Karpas-422 (cell line): Measurements from ENCODE around the gene AP2A2. TPM values are rescaled to one million over a fixed set of nuclear protein-coding genes. Genes with fewer than 3 reads are reported as not detected.

Source experiments
- DNase-seq: peaks from one replicate; pipeline ENCODE4 v3.0.0-alpha.2; 2015
- H2AFZ ChIP-seq: fragments of 200-600 bp; sonication (generic); 2 replicates; pipeline ENCODE4 v1.6.1; 2014; ENCODE audit warnings: antibody characterized with exemption, low read length, mixed read lengths
- H3K27ac ChIP-seq: fragments of 200-600 bp; sonication (generic); 2 replicates; pipeline ENCODE4 v1.5.1; 2014; ENCODE audit warnings: mild to moderate bottlenecking, low read length, moderate library complexity
- H3K27me3 ChIP-seq: fragments of 200-600 bp; sonication (generic); 2 replicates; pipeline ENCODE4 v1.6.1; 2014; ENCODE audit warnings: low read length, mixed read lengths
- H3K36me3 ChIP-seq: fragments of 200-600 bp; sonication (generic); 2 replicates; pipeline ENCODE4 v1.6.1; 2014; ENCODE audit warnings: low read length, mixed read lengths; ENCODE audit not compliant: insufficient read depth
- H3K4me1 ChIP-seq: fragments of 200-600 bp; sonication (generic); 2 replicates; pipeline ENCODE4 v1.6.1; 2014; ENCODE audit warnings: mild to moderate bottlenecking, low read length, mixed read lengths
- H3K4me2 ChIP-seq: fragments of 200-600 bp; sonication (generic); 2 replicates; pipeline ENCODE4 v1.6.1; 2014; ENCODE audit warnings: low read length, low read depth, mild to moderate bottlenecking; ENCODE audit not compliant: poor library complexity, severe bottlenecking
- H3K4me3 ChIP-seq: fragments of 200-600 bp; sonication (generic); 2 replicates; pipeline ENCODE4 v1.5.1; 2014; ENCODE audit warnings: mild to moderate bottlenecking, antibody characterized with exemption, low read length, mixed read lengths
- H3K79me2 ChIP-seq: fragments of 200-600 bp; sonication (generic); 2 replicates; pipeline ENCODE4 v1.6.1; 2014; ENCODE audit warnings: mild to moderate bottlenecking, low read length, mixed read lengths
- H3K9ac ChIP-seq: fragments of 200-600 bp; sonication (generic); 2 replicates; pipeline ENCODE4 v1.6.0; 2014; ENCODE audit warnings: low read length
- H3K9me2 ChIP-seq: fragments of 200-600 bp; sonication (generic), shearing (Covaris generic); replicated peaks from 2 replicates; pipeline ENCODE4 v1.6.0; 2014; ENCODE audit warnings: mild to moderate bottlenecking, low read length, moderate library complexity; ENCODE audit not compliant: insufficient read depth
- H3K9me3 ChIP-seq: fragments of 300-700, 200-600 bp; sonication (generic); 2 replicates; pipeline ENCODE4 v1.6.1; 2014; ENCODE audit warnings: low read length, mixed read lengths
- H4K20me1 ChIP-seq: fragments of 200-600 bp; sonication (generic); 2 replicates; pipeline ENCODE4 v1.6.1; 2014; ENCODE audit warnings: mild to moderate bottlenecking, antibody characterized with exemption, low read length, low read depth; ENCODE audit not compliant: insufficient read depth
- total RNA-seq: library from RNA; depleted of rRNA; stranded (reverse); fragments of >200 nt; shearing (Covaris generic); gene quantifications from 2 replicates; pipeline ENCODE4 v1.2.3, GENCODE V29; 2014; ENCODE audit warnings: low replicate concordance

The AP2A2 gene
- total RNA-seq, 1 experiment from 2014 or later = 34.6 TPM

DNA sequence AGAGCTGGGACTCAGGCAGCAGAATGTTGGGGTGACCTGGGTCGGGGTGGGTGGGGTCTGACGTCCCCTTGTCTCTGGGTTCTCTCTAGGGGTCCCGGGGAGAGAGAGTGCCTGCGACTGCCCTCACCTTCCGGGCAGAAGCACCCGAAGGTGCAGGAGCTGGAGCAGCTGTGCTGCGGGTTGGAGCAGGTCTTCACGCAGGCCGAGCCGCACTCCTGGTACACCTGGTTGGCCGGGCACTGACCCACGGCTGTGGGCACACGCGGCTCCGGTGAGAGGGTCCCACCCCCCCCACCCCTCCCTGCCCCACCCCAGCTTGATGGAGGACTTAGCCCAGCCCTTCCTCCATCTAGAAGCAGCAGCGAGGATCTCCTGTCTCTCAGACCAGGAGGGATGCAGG is 104.4 kb downstream of the AP2A2 start:
- no peak overlapping the region for H3K9ac ChIP-seq
- no peaks in the 10 kb centered on the region for H3K4me1 ChIP-seq
- H3K9me3 ChIP-seq = no peaks in the 10 kb centered on the region
- no peaks in the 10 kb centered on the region for H3K27me3 ChIP-seq
- H3K36me3 ChIP-seq = no peaks in the 10 kb centered on the region
- no peak for DNase-seq
- H3K4me3 ChIP-seq = no peak overlapping the region
- H3K27ac ChIP-seq = no peak overlapping the region
- no peaks in the 10 kb centered on the region for H3K79me2 ChIP-seq
- peaks cover 6% of the 10 kb centered on the region; the same call in 1 of the 2 replicates for H4K20me1 ChIP-seq
- no peak overlapping the region for H2AFZ ChIP-seq
- H3K9me2 ChIP-seq = no peaks in the 10 kb centered on the region
- no peak overlapping the region for H3K4me2 ChIP-seq

DNA sequence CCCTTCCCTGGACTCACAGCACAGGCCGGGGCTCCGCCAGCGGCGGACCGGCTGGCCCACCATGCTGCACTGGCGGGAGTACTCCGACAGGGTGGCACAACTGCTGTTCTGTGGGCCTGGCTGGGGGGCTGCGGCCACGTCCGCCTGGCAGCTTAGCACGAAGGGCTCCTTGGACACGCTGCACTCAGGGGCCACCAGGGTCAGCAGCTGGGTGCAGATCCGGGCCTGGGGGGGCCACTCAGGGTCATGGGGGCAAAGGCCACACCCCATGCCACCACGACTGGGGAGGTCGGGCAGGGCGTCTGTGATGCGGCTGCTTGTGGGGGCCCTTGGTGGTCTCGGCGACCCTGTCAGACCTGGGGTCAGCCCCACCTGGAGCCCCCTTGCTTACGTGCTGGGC is 104.9 kb downstream of the AP2A2 start:
- peaks cover 6% of the 10 kb centered on the region; the same call in 1 of the 2 replicates for H4K20me1 ChIP-seq
- no peaks in the 10 kb centered on the region for H3K36me3 ChIP-seq
- H3K4me3 ChIP-seq = no peak overlapping the region
- no peak for DNase-seq
- no peaks in the 10 kb centered on the region for H3K27me3 ChIP-seq
- no peak overlapping the region for H3K27ac ChIP-seq
- no peak overlapping the region for H2AFZ ChIP-seq
- no peaks in the 10 kb centered on the region for H3K79me2 ChIP-seq
- no peaks in the 10 kb centered on the region for H3K9me2 ChIP-seq
- no peaks in the 10 kb centered on the region for H3K9me3 ChIP-seq
- H3K9ac ChIP-seq = no peak overlapping the region
- no peaks in the 10 kb centered on the region for H3K4me1 ChIP-seq
- no peak overlapping the region for H3K4me2 ChIP-seq

DNA sequence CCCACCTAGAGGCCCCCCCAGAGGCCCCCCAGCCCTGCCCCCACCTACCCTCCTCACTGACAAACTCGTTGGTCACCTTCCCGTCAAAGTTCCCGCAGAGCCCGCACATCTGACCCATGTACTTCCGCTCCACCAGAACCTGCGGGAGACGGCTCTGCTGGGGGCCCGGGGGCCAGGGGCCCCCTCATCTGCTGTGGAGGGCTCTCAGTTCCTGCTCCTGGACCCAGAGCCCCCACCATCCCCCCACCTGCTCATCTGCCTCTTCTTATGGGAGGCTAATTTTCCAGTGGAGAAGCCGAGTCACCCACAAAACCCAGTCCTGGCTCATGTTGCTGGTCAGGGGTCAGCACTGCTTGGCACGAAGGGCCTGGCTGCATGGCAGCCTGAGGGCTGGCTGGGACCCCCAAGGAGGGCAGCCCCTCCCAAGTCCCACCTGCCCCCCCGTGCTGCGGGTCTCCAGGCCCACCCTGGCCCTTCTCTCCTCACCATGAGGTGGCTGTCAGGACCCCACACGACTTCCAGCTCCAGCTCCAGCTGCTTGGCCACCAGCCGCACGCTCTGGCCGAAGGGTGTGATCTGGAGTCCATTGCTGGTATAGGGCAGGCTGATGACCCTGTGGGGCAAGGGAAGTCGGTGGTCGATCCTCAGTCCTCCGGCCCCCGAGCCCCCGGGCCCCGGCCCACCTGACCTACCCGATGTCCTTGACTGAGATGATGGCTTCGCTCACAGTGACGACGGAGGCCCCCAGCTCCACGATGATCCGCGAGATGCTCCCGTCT is 105.6 kb downstream of the AP2A2 start:
- Histone ChIP-seq H3K4me2 (no peak overlapping the region), H3K36me3 (no peaks in the 10 kb centered on the region), H3K9ac (no peak overlapping the region), H3K27ac (no peak overlapping the region), H3K9me3 (no peaks in the 10 kb centered on the region), H2AFZ (no peak overlapping the region), H3K9me2 (no peaks in the 10 kb centered on the region), H3K4me3 (no peak overlapping the region), H3K4me1 (no peaks in the 10 kb centered on the region), H3K79me2 (no peaks in the 10 kb centered on the region), H3K27me3 (no peaks in the 10 kb centered on the region), H4K20me1 (peaks cover 6% of the 10 kb centered on the region; the same call in 1 of the 2 replicates)
- no peak for DNase-seq

DNA sequence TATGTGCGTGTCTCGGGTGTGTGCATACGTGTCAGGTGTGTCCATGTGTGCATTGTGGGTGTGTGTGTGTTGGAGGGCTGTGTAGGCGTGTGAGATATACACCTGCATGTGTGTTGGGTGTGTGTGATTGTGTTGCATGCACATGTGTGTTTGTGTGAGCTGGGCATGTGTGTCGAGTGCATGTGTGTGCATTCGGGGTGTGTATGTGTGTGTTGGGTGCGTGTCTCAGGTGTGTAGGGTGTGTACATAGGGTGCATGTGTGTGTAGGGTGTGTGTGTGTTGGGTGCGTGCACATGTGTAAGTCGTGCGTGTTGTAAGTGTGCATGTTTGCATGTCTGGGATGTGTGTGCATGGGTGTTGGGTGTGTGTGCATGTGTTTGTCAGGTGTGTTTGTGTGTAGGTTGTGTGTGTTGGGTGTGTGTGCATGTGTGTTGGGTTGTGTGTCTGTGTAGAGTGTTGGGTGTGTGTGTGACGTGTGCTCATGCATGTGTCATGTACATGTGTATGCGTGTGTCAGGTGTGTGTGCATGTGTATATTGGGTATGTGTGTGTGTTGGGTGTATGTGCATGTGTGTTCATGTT is 106.7 kb downstream of the AP2A2 start:
- no peak overlapping the region for H3K4me2 ChIP-seq
- DNase-seq = no peak
- H2AFZ ChIP-seq = no peak overlapping the region
- H4K20me1 ChIP-seq = peaks cover 9% of the 10 kb centered on the region; the same call in 1 of the 2 replicates
- no peaks in the 10 kb centered on the region for H3K36me3 ChIP-seq
- H3K4me1 ChIP-seq = no peaks in the 10 kb centered on the region
- H3K9me2 ChIP-seq = no peaks in the 10 kb centered on the region
- no peak overlapping the region for H3K27ac ChIP-seq
- no peaks in the 10 kb centered on the region for H3K79me2 ChIP-seq
- no peak overlapping the region for H3K9ac ChIP-seq
- no peaks in the 10 kb centered on the region for H3K9me3 ChIP-seq
- H3K27me3 ChIP-seq = no peaks in the 10 kb centered on the region
- H3K4me3 ChIP-seq = no peak overlapping the region

DNA sequence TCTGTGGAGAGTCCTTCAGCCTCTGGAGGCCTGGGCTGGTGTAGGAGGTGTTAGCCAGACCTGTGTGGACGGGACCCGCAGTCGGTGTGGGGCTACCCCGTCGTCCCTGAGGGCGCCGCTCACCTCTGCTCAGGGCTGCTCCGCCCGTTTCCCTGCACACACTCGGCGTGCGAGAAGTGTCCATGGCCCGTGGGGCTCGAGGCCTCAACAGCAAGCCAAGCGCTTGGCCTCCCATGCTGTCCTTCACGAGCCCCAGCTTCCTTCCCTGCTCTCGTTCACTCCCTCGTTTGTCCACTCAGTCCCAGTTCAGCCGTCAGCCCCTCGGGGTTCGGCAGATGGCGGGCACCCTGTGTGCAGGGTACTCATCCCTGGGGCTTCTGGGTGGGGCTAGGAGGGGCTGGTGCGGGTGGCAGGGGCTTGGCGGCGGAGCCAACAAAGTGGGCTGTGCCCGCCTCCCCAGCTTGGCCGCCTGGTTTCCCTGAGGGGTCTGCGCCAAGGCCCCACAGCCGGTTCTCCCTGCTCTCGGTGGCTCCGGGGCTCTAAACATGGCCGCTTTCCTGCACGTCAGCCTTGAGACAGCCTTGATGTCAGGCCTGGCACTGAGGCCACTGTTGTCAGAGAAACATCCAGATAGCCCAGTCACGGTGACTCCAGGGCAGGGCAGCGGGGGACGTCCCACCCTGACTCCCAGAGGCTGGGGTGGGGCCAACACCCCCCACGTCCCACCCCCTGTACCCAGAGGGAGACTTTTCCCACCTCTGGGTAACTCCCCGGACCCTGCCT is 107.5 kb downstream of the AP2A2 start:
- H3K4me1 ChIP-seq = no peaks in the 10 kb centered on the region
- no peaks in the 10 kb centered on the region for H3K9me2 ChIP-seq
- no peak overlapping the region for H3K27ac ChIP-seq
- H3K79me2 ChIP-seq = no peaks in the 10 kb centered on the region
- DNase-seq = no peak
- H3K27me3 ChIP-seq = no peaks in the 10 kb centered on the region
- H3K36me3 ChIP-seq = no peaks in the 10 kb centered on the region
- H3K9ac ChIP-seq = no peak overlapping the region
- no peak overlapping the region for H3K4me2 ChIP-seq
- peaks cover 6% of the 10 kb centered on the region; the same call in 1 of the 2 replicates for H4K20me1 ChIP-seq
- H3K4me3 ChIP-seq = no peak overlapping the region
- H2AFZ ChIP-seq = no peak overlapping the region
- H3K9me3 ChIP-seq = no peaks in the 10 kb centered on the region

DNA sequence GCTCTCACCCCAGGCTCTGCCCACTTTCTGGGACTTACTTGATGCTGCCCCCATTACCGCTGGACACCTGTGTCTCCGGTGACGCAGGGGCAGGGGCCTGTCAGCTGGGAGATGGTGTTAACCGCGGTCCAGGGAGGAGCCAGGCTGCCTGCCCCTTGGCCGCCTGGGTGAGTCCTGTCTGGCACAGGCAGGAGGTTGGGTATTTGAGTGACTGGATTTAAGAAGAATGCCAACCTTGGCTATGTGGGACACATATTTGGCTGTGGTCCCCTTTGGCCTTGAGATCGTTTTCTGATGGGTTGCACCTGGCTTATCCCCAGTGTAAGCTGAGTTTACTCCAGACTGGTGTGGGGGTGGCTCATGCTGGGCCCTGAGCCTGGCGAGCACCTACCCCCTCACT is 108.3 kb downstream of the AP2A2 start:
- DNase-seq = no peak
- no peaks in the 10 kb centered on the region for H3K4me1 ChIP-seq
- no peak overlapping the region for H3K4me3 ChIP-seq
- H3K9me3 ChIP-seq = no peaks in the 10 kb centered on the region
- no peak overlapping the region for H2AFZ ChIP-seq
- no peaks in the 10 kb centered on the region for H3K9me2 ChIP-seq
- H4K20me1 ChIP-seq = peaks cover 6% of the 10 kb centered on the region; the same call in 1 of the 2 replicates
- H3K79me2 ChIP-seq = no peaks in the 10 kb centered on the region
- H3K36me3 ChIP-seq = no peaks in the 10 kb centered on the region
- no peak overlapping the region for H3K9ac ChIP-seq
- H3K27me3 ChIP-seq = no peaks in the 10 kb centered on the region
- no peak overlapping the region for H3K4me2 ChIP-seq
- H3K27ac ChIP-seq = no peak overlapping the region

DNA sequence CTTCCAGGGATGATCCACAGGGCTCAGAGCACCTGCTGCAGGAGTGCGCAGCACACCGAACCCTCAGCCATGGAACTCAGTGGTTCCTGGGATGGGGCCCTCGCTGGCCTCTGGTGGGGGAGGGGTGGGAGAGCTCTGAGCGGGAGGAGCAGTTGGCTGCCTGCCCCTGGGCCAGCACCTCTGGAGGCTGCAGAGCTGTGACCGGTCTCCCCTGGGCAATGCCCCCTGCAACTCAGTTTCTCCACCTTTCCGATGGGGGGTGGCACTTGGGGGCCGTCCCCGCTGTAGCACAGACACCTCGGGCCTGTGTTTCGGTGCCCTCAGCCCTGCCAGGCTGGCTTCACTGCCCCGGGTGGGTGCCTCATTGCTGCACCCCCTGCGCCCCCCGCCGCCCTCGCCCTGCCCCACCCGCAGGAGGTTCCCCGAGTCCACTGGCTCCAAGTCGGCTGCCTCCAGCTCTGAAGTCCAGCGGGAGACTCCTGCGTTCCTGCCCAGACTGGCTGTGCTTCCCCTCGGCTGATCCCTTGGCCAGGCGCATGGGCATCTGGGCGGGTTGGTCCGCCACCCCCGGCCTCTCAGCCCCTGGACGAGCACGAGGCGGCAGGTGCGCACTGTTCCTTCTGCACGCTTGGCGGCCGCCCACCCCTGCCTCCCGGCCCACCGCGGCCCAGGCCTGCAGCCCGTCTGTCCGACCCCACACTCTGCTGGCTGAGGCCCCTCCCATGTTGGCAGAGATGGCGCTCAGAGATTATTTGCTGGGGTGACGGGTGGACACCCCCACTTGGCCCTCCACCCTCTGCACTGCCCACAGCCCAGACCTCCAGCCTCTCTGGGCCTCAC is 109.0 kb downstream of the AP2A2 start:
- H3K79me2 ChIP-seq = no peaks in the 10 kb centered on the region
- no peak overlapping the region for H3K4me2 ChIP-seq
- no peak overlapping the region for H2AFZ ChIP-seq
- no peaks in the 10 kb centered on the region for H3K9me3 ChIP-seq
- H4K20me1 ChIP-seq = peaks cover 6% of the 10 kb centered on the region; the same call in 1 of the 2 replicates
- no peaks in the 10 kb centered on the region for H3K9me2 ChIP-seq
- H3K27ac ChIP-seq = no peak overlapping the region
- no peaks in the 10 kb centered on the region for H3K4me1 ChIP-seq
- H3K4me3 ChIP-seq = no peak overlapping the region
- H3K27me3 ChIP-seq = no peaks in the 10 kb centered on the region
- no peak for DNase-seq
- H3K9ac ChIP-seq = no peak overlapping the region
- no peaks in the 10 kb centered on the region for H3K36me3 ChIP-seq
